ENCODE results near the gene C1orf56. TPM values are rescaled to one million over a fixed set of nuclear protein-coding genes. Genes with fewer than 3 reads are reported as not detected.
"Not testable (repeated sequence)": the region's sequence is repeated elsewhere in the genome, so short reads cannot be mapped to it uniquely, and the experiment has no call there.

C1orf56 gene
- total RNA-seq, 1 experiment from 2014 or later, result 4.8 TPM

DNA sequence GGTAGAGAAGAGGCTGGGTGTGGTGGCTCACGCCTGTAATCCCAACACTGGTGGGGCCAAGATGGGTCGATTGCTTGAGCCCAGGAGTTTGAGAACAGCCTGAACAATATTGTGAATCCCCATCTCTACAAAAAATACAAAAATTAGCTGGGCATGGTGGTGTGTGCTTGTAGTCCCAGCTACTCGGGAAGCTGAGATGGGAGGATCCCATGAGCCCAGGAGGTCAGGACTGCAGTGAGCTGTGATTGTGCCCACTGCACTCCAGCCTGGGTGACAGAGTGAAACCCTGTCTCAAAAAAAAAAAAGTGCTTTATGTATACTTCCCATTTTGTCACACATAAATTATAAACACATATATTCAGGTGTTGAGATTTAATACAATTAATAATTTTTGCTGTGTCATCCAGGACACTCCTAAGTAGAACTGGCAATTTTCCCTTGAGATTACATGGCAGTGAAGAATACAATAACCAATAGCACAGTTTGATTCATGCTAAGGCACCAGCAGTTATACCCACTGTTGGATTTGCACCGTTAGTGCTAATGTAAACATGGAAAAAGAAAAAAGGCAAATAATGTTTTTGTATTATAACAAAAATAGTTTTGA lies 38.5 kb downstream of the C1orf56 start:
- H3K9me3 Mint-ChIP-seq (ENCODE audit: unreplicated experiment), result no peaks in the 10 kb centered on the region
- intact Hi-C loops (cut with micrococcal nuclease; ENCODE audit: unreplicated experiment), result no loop called here
- no peaks in the 10 kb centered on the region for H3K27me3 Mint-ChIP-seq (ENCODE audit: insufficient read depth, unreplicated experiment)
- no peaks in the 10 kb centered on the region for H3K27me3 ChIP-seq (replicated peaks; ENCODE audit: control insufficient read depth, insufficient read depth, low read length)
- no peaks in the 10 kb centered on the region for H3K4me1 Mint-ChIP-seq (ENCODE audit: low read depth, unreplicated experiment)
- peaks cover 6% of the 10 kb centered on the region for H3K36me3 Mint-ChIP-seq (ENCODE audit: insufficient read depth, unreplicated experiment)
- H3K4me3 ChIP-seq (ENCODE audit: low read depth, low read length), result no peak overlapping the region
- ChIA-PET POLR2A (no interaction called here), CTCF (interaction anchor here (0.7 kb wide), 1 partner anchor 14 kb away, joined by 3 read pairs; no protein-coding TSS in a partner anchor)
- no peak overlapping the region for H3K4me3 Mint-ChIP-seq (ENCODE audit: unreplicated experiment)
- TF ChIP-seq, protein P1, sequence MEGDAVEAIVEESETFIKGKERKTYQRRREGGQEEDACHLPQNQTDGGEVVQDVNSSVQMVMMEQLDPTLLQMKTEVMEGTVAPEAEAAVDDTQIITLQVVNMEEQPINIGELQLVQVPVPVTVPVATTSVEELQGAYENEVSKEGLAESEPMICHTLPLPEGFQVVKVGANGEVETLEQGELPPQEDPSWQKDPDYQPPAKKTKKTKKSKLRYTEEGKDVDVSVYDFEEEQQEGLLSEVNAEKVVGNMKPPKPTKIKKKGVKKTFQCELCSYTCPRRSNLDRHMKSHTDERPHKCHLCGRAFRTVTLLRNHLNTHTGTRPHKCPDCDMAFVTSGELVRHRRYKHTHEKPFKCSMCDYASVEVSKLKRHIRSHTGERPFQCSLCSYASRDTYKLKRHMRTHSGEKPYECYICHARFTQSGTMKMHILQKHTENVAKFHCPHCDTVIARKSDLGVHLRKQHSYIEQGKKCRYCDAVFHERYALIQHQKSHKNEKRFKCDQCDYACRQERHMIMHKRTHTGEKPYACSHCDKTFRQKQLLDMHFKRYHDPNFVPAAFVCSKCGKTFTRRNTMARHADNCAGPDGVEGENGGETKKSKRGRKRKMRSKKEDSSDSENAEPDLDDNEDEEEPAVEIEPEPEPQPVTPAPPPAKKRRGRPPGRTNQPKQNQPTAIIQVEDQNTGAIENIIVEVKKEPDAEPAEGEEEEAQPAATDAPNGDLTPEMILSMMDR (IDR thresholded peaks at IDR 0.05; ENCODE audit: insufficient read depth in 1 of 2, low read depth in 1 of 2, low read length in 1 of 2, severe bottlenecking in 1 of 2, unreplicated experiment in 1 of 2), result no peak
- no TSS peak for BruUV-seq (replicated peaks)
- DNase-seq, result no peak
- H3K4me1 ChIP-seq, result no peaks in the 10 kb centered on the region
- H3K36me3 ChIP-seq (ENCODE audit: control insufficient read depth, insufficient read depth, low read length), result no peaks in the 10 kb centered on the region
- no peak overlapping the region for H3K27ac Mint-ChIP-seq (ENCODE audit: unreplicated experiment)
- no peaks in the 10 kb centered on the region for H3K9me3 ChIP-seq

GRCh38 chr1:151097426-151097825 lies 49.9 kb downstream of the C1orf56 start:
- CTCF ChIA-PET, result not testable (repeated sequence)

GRCh38 chr1:151098126-151098525 lies 50.6 kb downstream of the C1orf56 start:
- Histone ChIP-seq H3K27me3 (replicated peaks; ENCODE audit: control insufficient read depth, insufficient read depth, low read length) (no peaks in the 10 kb centered on the region), H3K4me3 (ENCODE audit: low read depth, low read length) (no peak overlapping the region), H3K9me3 (no peaks in the 10 kb centered on the region), H3K36me3 (ENCODE audit: control insufficient read depth, insufficient read depth, low read length) (no peaks in the 10 kb centered on the region), H3K4me1 (no peaks in the 10 kb centered on the region)
- BruUV-seq (replicated peaks), result no TSS peak
- ChIA-PET CTCF (interaction anchor here (0.6 to 0.7 kb wide), 3 partner anchors 33 to 900 kb away, joined by 3 to 4 read pairs (median 3); no protein-coding TSS in a partner anchor), POLR2A (no interaction called here)
- H3K27ac Mint-ChIP-seq (ENCODE audit: unreplicated experiment), result no peak overlapping the region
- H3K36me3 Mint-ChIP-seq (ENCODE audit: insufficient read depth, unreplicated experiment), result no peaks in the 10 kb centered on the region
- no peak overlapping the region for H3K4me3 Mint-ChIP-seq (ENCODE audit: unreplicated experiment)
- H3K9me3 Mint-ChIP-seq (ENCODE audit: unreplicated experiment), result no peaks in the 10 kb centered on the region
- H3K4me1 Mint-ChIP-seq (ENCODE audit: low read depth, unreplicated experiment), result no peaks in the 10 kb centered on the region
- intact Hi-C loops (cut with micrococcal nuclease; ENCODE audit: unreplicated experiment), result no loop called here
- DNase-seq, result peak in 1 of 2 experiments; percentile 2
- no peaks in the 10 kb centered on the region for H3K27me3 Mint-ChIP-seq (ENCODE audit: insufficient read depth, unreplicated experiment)
- TF ChIP-seq, protein P1 (IDR thresholded peaks at IDR 0.05; ENCODE audit: insufficient read depth in 1 of 2, low read depth in 1 of 2, low read length in 1 of 2, severe bottlenecking in 1 of 2, unreplicated experiment in 1 of 2), result no peak

More at GRCh38 chr1:151097426-151097825, 49.9 kb downstream of the C1orf56 start:
- DNase-seq; H3K9me3 ChIP-seq; H3K4me1 Mint-ChIP-seq (ENCODE audit: low read depth, unreplicated experiment); H3K4me1 ChIP-seq; POLR2A ChIA-PET; H3K4me3 Mint-ChIP-seq (ENCODE audit: unreplicated experiment); H3K27ac Mint-ChIP-seq (ENCODE audit: unreplicated experiment); intact Hi-C loops (cut with micrococcal nuclease; ENCODE audit: unreplicated experiment); H3K27me3 Mint-ChIP-seq (ENCODE audit: insufficient read depth, unreplicated experiment); H3K27me3 ChIP-seq (replicated peaks; ENCODE audit: control insufficient read depth, insufficient read depth, low read length); BruUV-seq (replicated peaks); H3K9me3 Mint-ChIP-seq (ENCODE audit: unreplicated experiment); H3K4me3 ChIP-seq (ENCODE audit: low read depth, low read length); H3K36me3 ChIP-seq (ENCODE audit: control insufficient read depth, insufficient read depth, low read length); H3K36me3 Mint-ChIP-seq (ENCODE audit: insufficient read depth, unreplicated experiment): not testable (repeated sequence)

Other genes starting within 250 kb of the C1orf56 start
- 2.7 and 3.2 TPM in 2 replicates for gene CTSK, start 239.5 kb upstream of the C1orf56 start, total RNA-seq (2022)
- 33.8 and 36.1 TPM in 2 replicates for gene ARNT, start 171.2 kb upstream of the C1orf56 start, total RNA-seq (2022)
- gene CTXND2, start 160.6 kb upstream of the C1orf56 start, total RNA-seq (2022), result not detected in 2 replicates
- gene SETDB1, start 121.4 kb upstream of the C1orf56 start, total RNA-seq (2022), result 45.0 and 46.7 TPM in 2 replicates
- gene CERS2, start 72.9 kb upstream of the C1orf56 start, total RNA-seq (2022), result 360 and 379 TPM in 2 replicates
- 30.0 and 42.5 TPM in 2 replicates for gene ANXA9, start 65.5 kb upstream of the C1orf56 start, total RNA-seq (2022)
- 15.6 and 16.9 TPM in 2 replicates for gene MINDY1, start 40.8 kb upstream of the C1orf56 start, total RNA-seq (2022)
- gene PRUNE1, start 39.3 kb upstream of the C1orf56 start, total RNA-seq (2022), result 24.2 and 24.3 TPM in 2 replicates
- 1.9 and 2.3 TPM in 2 replicates for gene BNIPL, start 11.2 kb upstream of the C1orf56 start, total RNA-seq (2022)
- 58.7 and 59.4 TPM in 2 replicates for gene CDC42SE1, start 11.9 kb downstream of the C1orf56 start, total RNA-seq (2022)
- 0.95 and 1.2 TPM in 2 replicates for gene MLLT11, start 12.6 kb downstream of the C1orf56 start, total RNA-seq (2022)
- 2.0 and 2.6 TPM in 2 replicates for gene GABPB2, start 23.0 kb downstream of the C1orf56 start, total RNA-seq (2022)
- gene SEMA6C, start 98.9 kb downstream of the C1orf56 start, total RNA-seq (2022), result 2.8 and 3.7 TPM in 2 replicates
- not detected in 2 replicates for gene TNFAIP8L2, start 108.9 kb downstream of the C1orf56 start, total RNA-seq (2022)
- gene LYSMD1, start 118.2 kb downstream of the C1orf56 start, total RNA-seq (2022), result 4.0 and 5.0 TPM in 2 replicates
- gene SCNM1, start 118.4 kb downstream of the C1orf56 start, total RNA-seq (2022), result 52.1 and 53.6 TPM in 2 replicates
- 0.84 and 1.3 TPM in 2 replicates for gene TMOD4, start 128.2 kb downstream of the C1orf56 start, total RNA-seq (2022)
- gene VPS72, start 142.4 kb downstream of the C1orf56 start, total RNA-seq (2022), result 80.1 and 86.0 TPM in 2 replicates
- gene PIP5K1A, start 150.8 kb downstream of the C1orf56 start, total RNA-seq (2022), result 88.6 and 95.1 TPM in 2 replicates
- 250 and 253 TPM in 2 replicates for gene PSMD4, start 207.0 kb downstream of the C1orf56 start, total RNA-seq (2022)
- 23.9 and 30.2 TPM in 2 replicates for gene ZNF687, start 234.5 kb downstream of the C1orf56 start, total RNA-seq (2022)

All from Caco-2 (cell line).